NT2/D1 (cell line): Measurements from ENCODE around the gene CYP27B1.

ENCODE experiments used
- SUZ12 ChIP-seq: IDR thresholded peaks from 2 replicates; pipeline ENCODE4 v1.6.1; 2011; ENCODE audit not compliant: insufficient read length, insufficient read depth; ENCODE audit errors: extremely low read depth
- YY1 ChIP-seq: IDR thresholded peaks from 2 replicates; pipeline ENCODE4 v1.6.1; 2011; ENCODE audit not compliant: insufficient read length, insufficient read depth
- ZNF274 ChIP-seq: IDR thresholded peaks from 2 replicates; pipeline ENCODE4 v1.6.1; 2011; ENCODE audit warnings: mild to moderate bottlenecking, low read depth, low read length

DNA sequence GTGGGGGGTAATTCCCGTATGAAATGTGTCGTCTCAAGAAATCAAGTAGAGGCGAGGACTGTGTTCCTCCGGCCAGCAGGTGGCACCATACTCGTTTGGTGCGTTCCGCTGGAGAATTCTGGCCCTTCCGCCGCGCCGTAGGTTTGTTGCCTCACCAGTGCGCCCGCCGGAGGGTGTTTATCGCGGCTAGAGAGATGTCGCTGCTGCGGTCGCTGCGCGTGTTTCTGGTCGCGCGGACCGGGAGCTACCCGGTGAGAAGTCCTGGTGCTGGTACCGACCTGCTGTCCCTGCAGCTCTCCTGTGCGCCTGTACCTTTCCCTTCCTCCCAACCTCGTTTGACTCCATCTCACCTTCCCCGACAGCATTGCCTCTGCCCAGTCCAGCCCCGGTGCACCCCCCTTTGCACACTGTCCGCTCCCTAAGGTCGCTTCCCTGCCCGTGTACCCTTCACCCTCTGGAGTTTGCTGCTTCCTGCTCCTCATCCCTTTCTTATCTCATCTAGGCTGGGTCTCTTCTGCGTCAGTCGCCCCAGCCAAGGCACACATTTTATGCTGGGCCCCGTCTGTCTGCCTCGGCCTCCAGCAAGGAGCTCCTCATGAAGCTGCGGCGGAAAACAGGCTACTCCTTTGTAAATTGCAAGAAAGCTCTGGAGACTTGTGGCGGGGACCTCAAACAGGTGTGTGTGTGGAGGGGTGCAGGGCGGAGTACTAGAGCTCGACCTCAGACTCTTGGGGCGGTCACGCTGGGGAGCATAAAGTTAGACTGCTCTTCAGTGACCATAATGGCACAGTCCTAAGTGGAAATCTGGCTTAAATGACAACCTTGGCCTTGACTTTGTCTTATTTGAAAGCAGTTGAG is 16.0 kb upstream of the CYP27B1 start, which contains the start of gene TSFM:
- TF ChIP-seq ZNF274 (no peak), YY1 (no peak), SUZ12 (no peak)
